ENCODE results near the gene ST3GAL3. TPM values are rescaled to one million over a fixed set of nuclear protein-coding genes. Genes with fewer than 3 reads are reported as not detected.

Gene ST3GAL3
- total and polyA plus RNA-seq, 2 donors (not counting 1 experiment from before 2014, with no cell fraction given), result 13.7 to 16.3 TPM

DNA sequence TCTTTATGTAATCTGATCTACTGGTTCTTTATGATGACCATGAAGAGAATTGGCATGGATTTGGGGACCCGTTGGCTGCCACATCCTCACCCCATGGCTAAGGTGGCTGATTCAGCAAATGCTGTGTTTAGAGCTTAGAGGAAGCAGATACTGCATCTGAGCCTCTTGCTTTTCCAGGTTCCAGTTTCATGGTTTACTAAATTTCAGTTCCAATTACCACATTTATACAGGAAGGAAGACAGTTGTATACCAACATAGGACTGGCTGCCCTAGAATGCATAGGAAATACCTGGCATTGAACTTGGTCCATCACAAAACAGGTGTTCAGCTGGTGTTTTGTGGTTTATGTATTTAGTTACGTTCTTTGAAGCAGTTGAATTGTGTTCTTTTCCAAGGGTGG is 107.1 kb downstream of the ST3GAL3 start:
- Histone ChIP-seq H3K27me3 (ENCODE audit: control insufficient read depth, insufficient read depth, low read length) (no peaks in the 10 kb centered on the region), H3K4me2 (ENCODE audit: extremely low read depth, insufficient read depth, low read length) (no peak overlapping the region), H3K79me2 (ENCODE audit: control insufficient read depth, insufficient read depth, low read length) (no peaks in the 10 kb centered on the region), H3K9me3 (ENCODE audit: control insufficient read depth, insufficient read depth, low read depth, low read length) (no peaks in the 10 kb centered on the region), H4K20me1 (ENCODE audit: control insufficient read depth, extremely low read depth, insufficient read depth, low read length) (no peaks in the 10 kb centered on the region), H3K4me1 (ENCODE audit: control insufficient read depth, extremely low read depth, insufficient read depth, low read length) (no peaks in the 10 kb centered on the region), H3K27ac (ENCODE audit: insufficient read depth, low read length) (no peak overlapping the region), H2AFZ (ENCODE audit: low read length) (no peak overlapping the region), H3K36me3 (ENCODE audit: control insufficient read depth, insufficient read depth, low read length) (no peaks in the 10 kb centered on the region), H3K9ac (ENCODE audit: insufficient read depth, low read length) (no peak overlapping the region), H3K4me3 (replicated peaks in 1 of 4; ENCODE audit: control extremely low read depth in 1 of 4, insufficient read depth in 1 of 4, low read depth in 3 of 4, low read length in 4 of 4) (no peak overlapping the region)
- TF ChIP-seq EZH2 (IDR thresholded peaks at IDR 0.05; ENCODE audit: low read length, missing control alignments), result no peak
- TF ChIP-seq, protein P1, sequence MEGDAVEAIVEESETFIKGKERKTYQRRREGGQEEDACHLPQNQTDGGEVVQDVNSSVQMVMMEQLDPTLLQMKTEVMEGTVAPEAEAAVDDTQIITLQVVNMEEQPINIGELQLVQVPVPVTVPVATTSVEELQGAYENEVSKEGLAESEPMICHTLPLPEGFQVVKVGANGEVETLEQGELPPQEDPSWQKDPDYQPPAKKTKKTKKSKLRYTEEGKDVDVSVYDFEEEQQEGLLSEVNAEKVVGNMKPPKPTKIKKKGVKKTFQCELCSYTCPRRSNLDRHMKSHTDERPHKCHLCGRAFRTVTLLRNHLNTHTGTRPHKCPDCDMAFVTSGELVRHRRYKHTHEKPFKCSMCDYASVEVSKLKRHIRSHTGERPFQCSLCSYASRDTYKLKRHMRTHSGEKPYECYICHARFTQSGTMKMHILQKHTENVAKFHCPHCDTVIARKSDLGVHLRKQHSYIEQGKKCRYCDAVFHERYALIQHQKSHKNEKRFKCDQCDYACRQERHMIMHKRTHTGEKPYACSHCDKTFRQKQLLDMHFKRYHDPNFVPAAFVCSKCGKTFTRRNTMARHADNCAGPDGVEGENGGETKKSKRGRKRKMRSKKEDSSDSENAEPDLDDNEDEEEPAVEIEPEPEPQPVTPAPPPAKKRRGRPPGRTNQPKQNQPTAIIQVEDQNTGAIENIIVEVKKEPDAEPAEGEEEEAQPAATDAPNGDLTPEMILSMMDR (conservative IDR thresholded peaks at IDR 0.05 in 1 of 2, IDR thresholded peaks at IDR 0.05 in 1 of 2; ENCODE audit: low read depth in 1 of 2, low read length in 2 of 2), result no peak
- DNase-seq (ENCODE audit: low read depth in 2 of 2), result no peak

DNA sequence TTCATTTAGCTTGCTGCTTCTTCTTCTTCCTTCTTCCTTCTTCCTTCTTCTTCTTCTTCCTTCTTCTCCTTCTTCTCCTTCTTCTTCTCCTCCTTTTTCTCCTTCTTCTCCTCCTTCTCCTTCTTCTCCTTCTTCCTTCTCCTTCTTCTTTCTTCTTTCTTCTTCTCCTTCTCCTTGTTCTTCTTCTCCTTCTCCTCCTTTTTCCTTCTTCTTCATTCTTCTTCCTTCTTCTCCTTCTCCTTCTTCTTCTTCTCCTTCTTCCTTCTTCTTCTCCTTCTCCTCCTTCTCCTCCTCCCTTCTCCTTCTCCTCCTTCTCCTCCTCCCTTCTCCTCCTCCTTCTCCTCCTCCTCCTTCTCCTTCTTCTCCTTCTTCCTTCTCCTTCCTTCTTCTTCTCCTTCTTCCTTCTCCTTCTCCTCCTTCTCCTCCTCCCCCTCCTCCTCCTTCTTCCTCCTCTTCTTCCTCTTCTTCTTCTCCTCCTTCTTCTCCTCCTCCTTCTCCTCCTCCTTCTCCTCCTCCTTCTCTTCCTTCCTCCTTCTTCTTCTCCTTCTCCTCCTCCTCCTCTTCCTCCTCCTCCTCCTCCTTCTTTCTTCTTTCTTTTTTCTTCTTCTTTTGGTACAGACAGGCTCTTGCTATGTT is 110.1 kb downstream of the ST3GAL3 start:
- H3K4me1 ChIP-seq (ENCODE audit: control insufficient read depth, extremely low read depth, insufficient read depth, low read length), result peaks cover 8% of the 10 kb centered on the region
- no peaks in the 10 kb centered on the region for H3K36me3 ChIP-seq (ENCODE audit: control insufficient read depth, insufficient read depth, low read length)
- no peak overlapping the region for H3K27ac ChIP-seq (ENCODE audit: insufficient read depth, low read length)
- no peak for DNase-seq (ENCODE audit: low read depth in 2 of 2)
- H3K4me2 ChIP-seq (ENCODE audit: extremely low read depth, insufficient read depth, low read length), result no peak overlapping the region
- peaks cover 2% of the 10 kb centered on the region for H4K20me1 ChIP-seq (ENCODE audit: control insufficient read depth, extremely low read depth, insufficient read depth, low read length)
- H2AFZ ChIP-seq (ENCODE audit: low read length), result no peak overlapping the region
- no peak overlapping the region for H3K4me3 ChIP-seq (replicated peaks in 1 of 4; ENCODE audit: control extremely low read depth in 1 of 4, insufficient read depth in 1 of 4, low read depth in 3 of 4, low read length in 4 of 4)
- H3K79me2 ChIP-seq (ENCODE audit: control insufficient read depth, insufficient read depth, low read length), result no peaks in the 10 kb centered on the region
- TF ChIP-seq, protein P1 (conservative IDR thresholded peaks at IDR 0.05 in 1 of 2, IDR thresholded peaks at IDR 0.05 in 1 of 2; ENCODE audit: low read depth in 1 of 2, low read length in 2 of 2), result no peak
- no peak for TF ChIP-seq EZH2 (IDR thresholded peaks at IDR 0.05; ENCODE audit: low read length, missing control alignments)
- H3K9me3 ChIP-seq (ENCODE audit: control insufficient read depth, insufficient read depth, low read depth, low read length), result no peaks in the 10 kb centered on the region
- no peaks in the 10 kb centered on the region for H3K27me3 ChIP-seq (ENCODE audit: control insufficient read depth, insufficient read depth, low read length)
- H3K9ac ChIP-seq (ENCODE audit: insufficient read depth, low read length), result no peak overlapping the region

DNA sequence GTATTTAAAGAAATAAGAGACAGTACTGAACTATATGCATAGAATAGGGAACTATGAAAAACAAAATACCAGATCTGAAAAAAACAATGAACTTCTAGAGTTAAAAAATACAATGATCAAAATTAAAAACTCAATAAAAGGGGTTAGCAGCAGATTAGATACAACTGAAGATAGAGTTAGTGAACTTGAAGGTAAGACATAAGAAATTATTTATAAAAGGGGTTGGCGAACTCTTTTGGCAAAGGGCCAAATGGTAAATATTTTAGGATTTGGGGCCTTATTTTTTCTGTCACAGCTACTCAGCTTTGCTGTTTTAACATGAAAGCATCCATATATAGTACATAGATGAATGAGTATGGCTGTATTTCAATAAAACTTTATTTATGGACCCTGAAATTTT is 111.4 kb downstream of the ST3GAL3 start:
- H3K36me3 ChIP-seq (ENCODE audit: control insufficient read depth, insufficient read depth, low read length), result no peaks in the 10 kb centered on the region
- H3K4me3 ChIP-seq (replicated peaks in 1 of 4; ENCODE audit: control extremely low read depth in 1 of 4, insufficient read depth in 1 of 4, low read depth in 3 of 4, low read length in 4 of 4), result no peak overlapping the region
- H3K79me2 ChIP-seq (ENCODE audit: control insufficient read depth, insufficient read depth, low read length), result no peaks in the 10 kb centered on the region
- peaks cover 2% of the 10 kb centered on the region for H4K20me1 ChIP-seq (ENCODE audit: control insufficient read depth, extremely low read depth, insufficient read depth, low read length)
- H3K4me1 ChIP-seq (ENCODE audit: control insufficient read depth, extremely low read depth, insufficient read depth, low read length), result peaks cover 11% of the 10 kb centered on the region
- H3K9me3 ChIP-seq (ENCODE audit: control insufficient read depth, insufficient read depth, low read depth, low read length), result no peaks in the 10 kb centered on the region
- H3K9ac ChIP-seq (ENCODE audit: insufficient read depth, low read length), result no peak overlapping the region
- H3K4me2 ChIP-seq (ENCODE audit: extremely low read depth, insufficient read depth, low read length), result no peak overlapping the region
- no peak overlapping the region for H2AFZ ChIP-seq (ENCODE audit: low read length)
- TF ChIP-seq, protein P1 (conservative IDR thresholded peaks at IDR 0.05 in 1 of 2, IDR thresholded peaks at IDR 0.05 in 1 of 2; ENCODE audit: low read depth in 1 of 2, low read length in 2 of 2), result no peak
- no peak for TF ChIP-seq EZH2 (IDR thresholded peaks at IDR 0.05; ENCODE audit: low read length, missing control alignments)
- no peak for DNase-seq (ENCODE audit: low read depth in 2 of 2)
- H3K27me3 ChIP-seq (ENCODE audit: control insufficient read depth, insufficient read depth, low read length), result no peaks in the 10 kb centered on the region
- no peak overlapping the region for H3K27ac ChIP-seq (ENCODE audit: insufficient read depth, low read length)
